DMS114 treated with DMSO at 0.1 percent for 48 hours (cell line): ENCODE results near the gene IKZF3.

ENCODE experiments used
- DNase-seq: peaks from one replicate; lab custom pipeline; 2025; ENCODE audit not compliant: unreplicated experiment; lab: John Stamatoyannopoulos, UW

The IKZF3 gene

DNA sequence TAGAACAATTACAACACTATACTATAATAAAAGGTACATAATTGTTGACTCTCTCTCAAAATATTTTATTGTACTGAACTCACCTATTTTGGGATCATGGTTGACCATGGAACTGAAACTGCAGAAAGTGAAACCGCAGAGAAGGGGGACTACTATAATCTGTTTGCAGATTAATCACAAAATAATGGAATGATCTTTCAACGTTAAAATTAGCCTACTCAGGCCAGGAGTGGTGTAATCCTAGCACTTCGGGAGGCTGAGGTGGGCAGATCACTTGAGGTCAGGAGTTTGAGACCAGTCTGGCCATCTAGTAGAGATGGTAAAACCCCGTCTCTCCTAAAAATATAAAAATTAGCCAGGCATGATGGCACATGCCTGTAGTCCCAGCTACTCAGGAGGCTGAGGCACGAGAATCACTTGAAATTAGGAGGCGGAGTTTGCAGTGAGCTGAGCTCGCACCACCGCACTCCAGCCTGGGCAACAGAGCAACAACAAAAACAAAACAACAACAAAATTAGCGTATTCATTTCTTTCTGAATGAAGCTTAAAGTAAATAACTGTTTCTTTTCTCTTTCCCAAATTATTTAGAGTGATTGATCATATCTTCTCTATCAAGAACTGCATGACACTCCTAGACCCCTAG, 45.6 kb downstream of the IKZF3 start:
- DNase-seq = no peak

DNA sequence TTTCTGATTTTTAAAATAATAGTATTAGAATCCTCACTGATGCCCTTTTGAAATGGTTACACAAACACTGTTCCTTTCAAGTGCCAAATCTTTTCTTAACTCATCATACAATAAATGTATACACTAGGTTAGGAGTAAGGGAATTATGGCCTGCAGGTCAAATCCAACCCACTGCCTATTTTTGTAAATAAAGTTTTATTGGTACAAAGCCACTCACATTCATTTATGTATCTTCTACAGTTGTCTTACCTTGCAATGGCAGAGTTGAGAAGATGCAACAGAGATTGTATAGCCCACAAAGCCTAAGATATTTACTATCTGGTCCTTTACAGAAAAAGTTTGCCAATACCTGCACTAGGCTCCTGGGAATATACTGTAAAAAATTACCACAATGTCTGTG, 47.8 kb downstream of the IKZF3 start:
- no peak for DNase-seq

DNA sequence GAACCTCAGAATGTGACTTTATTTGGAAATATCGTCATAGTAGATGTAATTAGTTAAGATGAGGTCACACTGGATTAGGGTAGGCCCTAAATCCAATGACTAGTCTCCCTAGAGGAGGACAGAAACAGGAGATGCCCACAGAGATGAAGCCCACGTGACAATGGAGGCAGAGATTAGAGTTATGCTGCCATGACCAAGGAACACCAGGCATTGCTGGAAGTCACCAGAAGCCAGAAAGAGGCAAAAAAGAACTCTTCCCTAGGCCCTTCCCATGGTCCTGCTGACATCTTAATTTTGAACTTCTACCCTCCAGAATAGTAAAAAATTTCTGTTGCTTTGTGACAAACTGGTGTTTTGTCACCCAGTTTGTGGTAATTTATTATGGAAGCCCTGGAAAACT, 49.6 kb downstream of the IKZF3 start:
- DNase-seq = no peak

DNA sequence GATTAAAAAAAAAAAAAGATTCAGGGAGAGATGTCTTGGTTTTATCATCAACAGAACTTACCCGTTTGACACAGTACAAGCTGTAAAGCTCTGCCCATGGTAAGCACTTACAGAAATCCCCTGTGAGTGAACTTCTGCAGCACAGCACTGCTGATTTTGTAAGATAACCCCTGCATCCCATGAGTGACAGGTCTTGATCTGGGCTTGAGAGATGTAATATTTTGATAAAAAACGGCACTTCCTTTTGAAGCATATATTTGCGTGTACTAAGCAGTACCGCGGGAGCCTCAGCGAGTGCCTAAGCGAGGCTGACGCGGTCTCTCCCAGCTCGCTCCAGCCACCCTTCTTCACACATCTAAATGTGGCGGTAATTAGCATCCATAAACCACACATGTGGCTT, 50.5 kb downstream of the IKZF3 start:
- DNase-seq = no peak

DNA sequence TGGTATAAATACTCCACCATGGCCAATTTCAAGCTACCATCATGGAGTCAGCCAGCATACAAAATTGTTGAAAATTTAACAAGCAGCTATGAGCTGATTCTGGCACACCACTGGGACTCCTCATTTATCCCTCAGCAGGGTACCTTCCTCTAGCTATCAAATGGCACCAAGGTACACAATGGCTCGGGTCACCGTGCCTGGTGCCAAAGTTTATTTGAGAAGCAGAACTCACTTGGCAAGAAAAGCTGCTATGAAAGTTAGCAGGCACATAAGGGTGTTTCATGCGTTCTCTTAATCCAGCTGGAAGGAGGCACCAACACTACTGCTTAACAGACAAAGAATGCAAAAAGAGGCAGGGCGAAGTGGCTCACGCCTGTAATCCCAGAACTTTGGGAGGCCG, 51.6 kb downstream of the IKZF3 start:
- no peak for DNase-seq

DNA sequence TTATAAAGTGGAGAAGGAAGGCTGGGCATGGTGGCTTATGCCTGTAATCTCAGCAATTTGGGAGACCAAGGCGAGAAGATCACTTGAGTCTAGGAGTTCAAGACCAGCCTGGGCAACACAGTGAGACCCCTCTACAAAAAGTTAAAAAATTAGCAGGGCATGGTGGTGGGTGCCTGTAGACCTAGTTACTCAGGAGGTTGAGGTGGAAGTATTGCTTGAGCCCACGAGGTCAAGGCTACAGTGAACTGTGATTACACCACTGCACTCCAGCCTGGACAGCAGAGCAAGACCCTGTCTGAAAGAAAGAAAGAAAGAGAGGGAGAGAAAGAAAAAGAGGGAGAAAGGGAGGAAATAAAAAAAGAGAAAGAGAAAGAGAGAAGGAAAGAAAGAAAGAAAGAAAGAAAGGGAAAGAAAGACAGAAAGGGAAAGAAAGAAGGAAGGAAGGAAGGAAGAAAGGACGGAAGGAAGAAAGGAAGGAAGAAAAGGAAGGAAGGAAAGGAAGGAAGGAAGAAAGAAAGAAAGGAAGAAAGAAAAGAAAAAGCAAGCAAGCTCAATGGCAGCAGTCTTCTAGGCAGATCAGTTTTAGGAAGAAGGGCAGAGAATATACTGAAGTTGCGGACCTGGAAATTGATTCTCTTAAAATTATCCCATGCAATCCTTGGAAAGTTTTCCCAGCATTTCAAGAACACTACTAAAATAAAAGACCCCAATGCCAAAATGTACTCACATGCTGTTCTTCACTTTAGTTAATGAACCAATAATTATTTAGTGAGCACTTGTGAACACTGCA, 53.0 kb downstream of the IKZF3 start:
- DNase-seq = no peak

DNA sequence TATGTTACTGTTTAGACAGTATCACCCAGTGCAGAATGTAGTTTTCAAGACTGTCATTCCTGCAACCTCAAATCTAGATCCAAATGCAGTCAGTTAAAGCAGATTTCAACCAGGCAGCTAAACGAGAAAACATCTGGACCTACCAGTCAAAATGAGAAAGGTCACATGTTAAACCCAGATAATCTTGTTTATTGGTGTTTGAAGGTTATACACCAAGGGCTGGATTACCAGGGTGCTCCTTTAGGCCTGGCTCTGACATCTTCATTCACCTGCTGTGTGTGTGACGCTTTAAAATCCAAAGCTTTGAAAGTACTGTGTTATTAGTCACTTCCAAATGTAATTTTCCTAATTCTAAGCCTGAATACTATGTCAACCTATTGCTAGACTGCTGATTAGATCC, 54.9 kb downstream of the IKZF3 start:
- no peak for DNase-seq

DNA sequence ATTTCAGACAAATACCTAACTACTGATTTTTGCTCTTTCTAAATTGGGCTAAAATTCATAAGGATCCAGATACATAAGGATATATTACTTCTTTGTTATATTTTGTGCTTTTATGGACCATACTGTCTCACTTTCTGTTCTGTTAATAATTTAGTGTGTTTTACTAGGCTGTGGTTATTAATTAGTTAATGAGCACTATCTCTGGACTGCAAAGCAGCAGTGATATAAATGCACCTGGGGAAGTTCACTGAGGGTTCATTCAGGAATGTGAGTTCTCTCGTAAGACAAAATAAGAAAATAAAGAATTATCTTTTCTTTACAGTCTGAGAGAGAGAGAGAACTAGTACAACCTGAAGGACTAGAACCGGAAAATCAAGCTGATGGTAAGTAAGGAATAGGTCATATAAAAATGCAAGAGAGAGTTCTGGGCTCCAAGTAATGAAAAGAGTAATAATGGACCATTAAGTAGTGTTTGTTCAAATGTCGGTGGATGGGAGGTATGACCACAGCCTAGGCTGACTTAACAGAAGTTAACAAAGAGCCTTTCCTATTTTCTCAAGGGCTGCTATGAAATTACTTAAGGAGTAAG, 55.6 kb downstream of the IKZF3 start:
- DNase-seq = no peak

DNA sequence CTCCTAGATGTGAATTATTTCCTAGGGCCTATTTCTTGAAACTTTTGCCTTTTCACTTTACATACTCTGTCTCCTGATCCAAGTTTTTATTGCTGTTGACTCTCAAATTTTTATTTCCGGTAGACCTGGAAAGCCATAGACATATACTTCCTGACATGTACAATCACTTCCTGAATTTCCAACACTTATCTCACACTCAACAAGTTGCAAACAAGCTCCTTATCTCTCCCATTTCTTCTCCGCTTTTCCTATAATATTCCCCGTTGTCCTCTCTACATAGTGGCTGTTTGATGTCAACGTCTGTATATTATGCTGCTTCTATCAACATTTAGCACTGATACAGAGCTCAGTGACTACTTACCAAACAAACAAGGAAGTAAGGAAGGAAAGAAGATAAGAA, 59.3 kb downstream of the IKZF3 start:
- no peak for DNase-seq

DNA sequence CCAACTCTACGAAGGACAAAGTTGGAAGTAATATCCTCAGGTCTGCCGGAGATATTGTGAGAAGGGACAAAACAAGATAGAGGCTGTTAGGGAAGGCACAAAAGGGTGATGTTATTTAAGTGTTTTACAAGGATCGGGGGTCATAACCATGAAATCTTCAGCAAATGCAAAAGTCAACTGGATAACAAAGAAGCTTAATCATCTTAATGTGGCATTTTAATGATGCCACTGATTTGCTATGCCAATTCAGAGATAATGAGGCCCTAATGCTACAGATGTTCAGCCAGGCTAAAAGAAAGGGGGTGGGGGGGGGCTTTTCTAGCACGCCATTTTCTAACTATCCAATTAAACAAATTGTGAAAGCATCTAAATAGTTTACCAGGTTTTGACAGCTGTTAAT, 63.1 kb downstream of the IKZF3 start:
- no peak for DNase-seq

DNA sequence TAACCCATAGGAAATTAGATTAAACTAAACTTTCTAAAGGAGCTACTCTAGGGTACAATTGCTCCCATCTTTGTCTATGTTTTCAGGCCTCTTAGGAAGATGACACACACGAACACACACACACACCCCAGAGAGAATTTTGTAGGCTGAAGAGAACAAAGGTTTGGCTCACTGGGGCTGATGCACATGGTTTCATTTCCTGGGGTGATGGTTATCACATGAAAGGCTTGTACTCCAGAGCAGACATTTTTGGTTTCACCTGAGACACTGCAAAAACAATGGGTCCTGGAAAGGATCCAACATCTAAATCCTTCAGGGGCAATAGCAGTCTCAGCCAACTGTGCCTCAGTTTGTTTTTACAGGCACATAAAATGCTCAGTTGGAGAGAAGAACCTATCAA, 63.6 kb downstream of the IKZF3 start:
- no peak for DNase-seq

DNA sequence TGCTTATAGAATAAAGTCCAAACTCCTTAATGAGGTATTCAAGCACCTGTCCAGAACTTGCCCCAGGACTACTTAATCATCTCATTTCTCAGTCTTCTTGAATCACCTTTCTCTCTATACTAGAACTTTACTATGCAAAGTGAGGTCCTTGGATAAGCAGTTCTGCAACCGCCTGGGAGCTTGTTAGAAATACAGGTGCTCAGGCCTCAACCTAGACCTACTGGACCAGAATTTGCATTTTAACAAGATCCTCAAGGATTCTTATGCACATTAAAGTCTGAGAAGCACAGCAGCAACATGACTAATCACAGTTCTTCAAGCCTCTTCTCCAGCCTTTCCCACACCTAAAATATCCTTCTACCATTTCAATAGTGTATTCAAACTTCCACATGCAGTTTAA, 64.7 kb downstream of the IKZF3 start:
- no peak for DNase-seq

DNA sequence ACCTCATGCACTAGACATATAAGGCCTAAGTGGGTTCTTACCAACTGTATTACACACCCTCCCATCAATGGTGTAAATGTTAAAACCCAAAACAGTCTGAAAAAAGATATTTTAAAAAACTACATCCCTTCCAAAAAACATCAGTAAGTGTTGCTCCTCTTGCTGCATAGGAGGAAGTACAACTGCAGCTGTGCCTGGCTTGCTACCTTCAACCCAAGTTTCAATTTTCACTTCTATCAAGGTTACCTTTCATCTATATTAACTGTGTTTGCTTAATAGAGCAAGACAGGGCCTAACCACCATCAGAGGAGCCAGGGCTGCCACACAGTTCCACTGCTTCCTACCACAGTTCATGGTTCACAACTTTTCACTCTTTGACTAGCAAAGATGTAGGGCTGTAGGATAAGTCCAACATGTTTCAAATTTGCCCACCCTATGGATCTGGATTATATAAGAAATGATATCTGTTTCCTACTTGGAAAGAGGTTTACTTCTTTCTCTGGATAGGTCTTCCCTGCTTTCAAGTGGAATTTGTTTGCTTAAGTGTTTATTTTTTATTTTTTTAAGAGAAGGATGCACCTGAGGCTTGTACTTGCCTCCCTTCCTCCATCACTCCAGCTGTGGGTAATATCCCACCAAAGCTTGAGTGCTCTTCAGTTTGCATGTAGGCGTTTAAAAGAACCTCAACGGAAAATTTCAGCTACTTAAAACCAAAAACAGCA, 69.7 kb downstream of the IKZF3 start:
- no peak for DNase-seq

DNA sequence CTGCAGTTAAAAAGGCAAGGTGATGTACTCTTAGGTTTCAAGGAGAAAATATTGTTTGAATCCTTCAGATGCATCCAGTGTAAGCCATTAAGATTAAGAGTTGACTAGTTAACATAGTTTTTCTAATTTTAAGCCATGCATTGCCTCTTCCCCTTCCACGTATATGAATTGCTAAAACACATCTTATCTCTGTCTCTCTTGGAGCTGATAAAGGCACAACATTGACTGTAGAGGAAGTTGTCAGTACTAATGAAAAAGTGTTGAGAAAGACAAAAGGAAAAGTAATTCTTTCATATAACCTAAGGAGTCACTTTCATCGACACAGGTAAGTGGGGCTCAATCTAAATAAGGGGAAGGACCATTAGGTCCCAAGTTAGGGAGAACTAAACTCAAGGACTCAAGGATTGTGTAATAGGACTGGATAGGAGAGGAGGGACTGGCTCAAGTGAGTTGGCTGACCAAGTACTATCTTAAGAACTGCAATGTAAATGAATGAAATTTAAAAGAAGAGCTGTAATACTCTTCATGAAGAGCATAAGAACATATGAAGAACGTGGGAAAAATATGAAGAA, 70.7 kb downstream of the IKZF3 start:
- no peak for DNase-seq

DNA sequence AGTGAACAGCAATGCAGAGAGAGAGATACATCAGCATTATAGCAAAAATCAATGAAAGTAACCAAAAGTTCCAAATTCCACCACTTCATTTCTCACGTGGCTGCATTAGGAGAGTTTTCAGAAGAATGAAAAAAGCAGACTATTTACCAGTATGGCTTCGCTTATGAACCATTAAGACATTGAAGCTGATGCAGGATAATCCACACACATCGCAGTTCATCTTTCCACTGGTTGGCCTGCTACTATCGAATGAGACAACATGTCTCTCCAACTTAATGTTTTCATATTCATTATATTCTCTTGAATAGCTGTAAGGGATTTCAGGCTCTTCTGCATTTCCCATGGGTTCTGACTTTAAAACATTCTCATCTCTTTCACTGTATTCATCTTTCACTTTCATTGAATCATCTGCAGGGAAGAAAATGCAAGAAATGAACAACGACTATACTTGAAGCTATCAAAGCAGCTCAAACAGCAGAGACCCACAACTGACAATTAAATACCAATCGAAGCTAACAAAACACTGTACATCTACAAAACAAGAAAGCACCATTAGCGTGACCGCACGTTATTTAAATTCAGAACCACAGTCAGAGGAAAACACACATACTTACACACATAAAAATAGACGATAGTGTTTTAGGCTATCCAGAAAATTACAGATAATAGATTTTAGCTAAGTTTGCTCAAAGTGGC, 71.4 kb downstream of the IKZF3 start:
- no peak for DNase-seq

DNA sequence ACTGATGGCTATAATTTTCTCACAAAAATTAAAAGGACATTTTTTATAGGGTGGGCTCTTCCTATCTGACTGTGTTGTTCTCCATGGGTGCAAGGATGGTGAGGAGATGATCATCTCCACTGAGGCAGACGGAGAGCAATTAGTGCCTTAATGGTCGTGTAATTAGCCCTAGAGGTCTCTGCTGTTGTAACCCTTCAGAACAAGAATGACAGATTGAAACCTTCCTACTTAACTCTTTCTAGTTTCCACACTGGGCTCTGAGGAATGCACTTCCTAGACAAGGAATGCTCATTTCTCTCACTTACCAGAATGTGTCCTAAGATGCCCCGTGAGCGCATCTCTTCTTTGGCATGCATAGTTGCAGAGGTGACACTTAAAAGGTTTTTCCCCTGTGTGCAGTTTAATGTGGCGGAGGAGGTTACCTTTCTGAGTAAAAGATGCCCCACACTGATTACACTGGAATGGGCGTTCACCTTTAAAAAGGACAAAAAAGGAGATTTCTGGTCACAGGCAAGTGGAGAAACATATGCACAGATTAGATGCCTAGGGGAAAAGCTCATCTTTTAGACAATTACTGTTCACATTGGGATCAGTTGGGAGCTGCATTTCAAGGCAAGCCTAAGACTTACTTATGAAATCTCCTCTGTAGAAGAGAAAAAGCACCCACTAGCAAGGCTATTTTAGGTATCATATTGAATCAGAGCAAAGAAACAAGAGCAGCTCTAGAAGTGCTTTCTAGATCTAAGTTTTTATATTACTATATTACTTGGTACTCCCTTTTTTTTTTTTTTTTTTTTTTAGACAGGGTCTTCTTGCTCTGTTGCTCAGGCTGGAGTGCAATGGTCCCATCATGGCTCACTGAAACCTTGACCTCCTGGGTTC, 72.8 kb downstream of the IKZF3 start:
- no peak for DNase-seq

DNA sequence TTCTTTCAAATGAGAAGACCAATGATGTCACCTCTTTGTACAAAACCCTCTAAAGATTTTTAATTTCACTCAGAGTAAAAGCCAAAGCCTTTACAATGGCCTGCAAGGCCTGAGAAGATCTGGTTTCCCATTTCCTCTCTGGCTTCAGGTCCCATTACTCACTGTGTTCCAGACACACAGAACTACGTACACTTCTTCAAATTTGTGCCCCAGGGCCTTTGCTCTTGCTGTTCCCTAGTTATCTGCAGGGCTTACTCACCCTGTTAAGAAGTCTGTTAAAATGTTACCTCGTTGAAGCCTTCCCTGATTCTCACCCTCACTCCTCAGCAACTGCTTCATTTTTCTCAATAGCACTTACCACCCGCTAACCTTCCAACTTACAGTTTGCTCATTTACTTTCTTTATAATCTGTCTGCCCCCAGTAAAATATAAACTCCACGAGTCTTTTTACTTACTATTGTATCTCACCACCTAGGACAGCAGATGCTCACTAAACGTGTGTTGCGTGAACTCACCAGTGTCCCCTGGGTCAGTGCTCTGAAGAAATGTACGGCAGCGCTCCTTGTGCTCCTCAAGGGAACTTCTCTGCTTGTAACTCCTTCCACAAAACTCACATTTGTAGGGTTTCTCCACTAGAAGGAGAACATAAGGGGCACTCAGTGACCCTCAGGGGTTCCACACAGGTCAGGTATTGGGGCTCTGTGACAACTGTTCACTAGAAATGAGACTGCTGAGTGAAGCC, 76.2 kb downstream of the IKZF3 start:
- DNase-seq = no peak

DNA sequence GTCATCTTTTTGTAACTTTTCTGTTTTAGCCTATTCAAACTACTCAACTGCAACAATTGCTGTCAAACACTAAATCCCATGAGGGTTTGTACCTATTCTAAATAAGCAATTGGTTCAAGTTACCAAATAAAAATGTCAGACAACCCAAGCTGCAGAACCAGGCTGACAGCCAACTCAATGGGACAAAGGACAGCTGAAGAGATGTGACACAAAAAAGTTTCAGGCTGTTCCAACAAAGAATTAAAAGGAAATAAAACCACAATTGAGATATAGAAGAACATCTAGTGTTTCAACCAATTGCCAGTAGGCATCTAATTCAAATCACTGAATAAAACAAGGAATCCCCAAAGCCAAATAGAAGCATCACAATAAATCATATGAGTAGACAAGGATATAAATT, 77.1 kb downstream of the IKZF3 start:
- no peak for DNase-seq

DNA sequence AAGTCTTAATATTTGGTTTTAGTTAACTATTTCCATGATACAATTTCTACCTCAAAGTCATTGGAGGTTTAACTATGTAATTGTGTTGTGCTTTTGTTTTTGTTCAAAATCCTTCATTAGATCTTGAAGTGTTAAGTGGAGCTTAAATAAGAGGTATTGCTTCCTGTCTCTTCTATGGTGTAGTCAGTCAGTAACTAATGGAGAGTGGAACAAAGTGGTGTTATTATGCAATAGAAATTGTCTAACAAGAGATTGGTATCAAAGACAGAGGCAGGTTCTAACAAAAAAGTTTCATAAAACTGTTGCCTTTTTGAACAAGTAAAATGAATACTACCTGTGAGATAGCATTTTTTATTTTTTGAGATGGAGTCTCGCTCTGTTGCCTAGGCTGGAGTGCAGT, 81.1 kb downstream of the IKZF3 start:
- no peak for DNase-seq
